Mesodermal cell (in vitro differentiated cells): ENCODE measurements around the gene IL1RAPL2.

Experiments
- H3K27ac ChIP-seq: 2 replicates; pipeline ENCODE4 v1.7.0; 2013; ENCODE audit warnings: mild to moderate bottlenecking, low read depth, low read length, moderate library complexity; ENCODE audit not compliant: severe bottlenecking
- H3K36me3 ChIP-seq: 2 replicates; pipeline ENCODE4 v1.7.1; 2013; ENCODE audit warnings: mild to moderate bottlenecking, low read length, moderate library complexity; ENCODE audit not compliant: control insufficient read depth, insufficient read depth
- H3K4me1 ChIP-seq: one replicate; pipeline ENCODE4 v1.7.1; 2013; ENCODE audit warnings: mild to moderate bottlenecking, low read length; ENCODE audit not compliant: insufficient read depth, control insufficient read depth, poor library complexity, severe bottlenecking
- H3K4me3 ChIP-seq: 2 replicates; pipeline ENCODE4 v1.7.0; 2013; ENCODE audit warnings: low read length, control low read depth, mild to moderate bottlenecking; ENCODE audit not compliant: insufficient read depth, poor library complexity, severe bottlenecking; ENCODE audit errors: extremely low read depth
- H3K9me3 ChIP-seq: 2 replicates; pipeline ENCODE4 v1.7.1; 2013; ENCODE audit warnings: mild to moderate bottlenecking, low read length, moderate library complexity; ENCODE audit not compliant: control insufficient read depth
- WGBS, 2 experiments: methylation state at CpG; one replicate each; pipeline ENCODE4 v1.1.5; 2013; ENCODE audit warnings: missing lambda C conversion rate in 2 of 2; ENCODE audit not compliant: insufficient coverage in 2 of 2; 5-methylcytosine and 5-hydroxymethylcytosine counted together

Gene IL1RAPL2

GRCh38 chrX:105552395-105552794 is 986.4 kb downstream of the IL1RAPL2 start:
- H3K4me1 ChIP-seq, result no peaks in the 10 kb centered on the region
- H3K36me3 ChIP-seq, result no peaks in the 10 kb centered on the region
- no CpG with 5 or more reads among the region's 5 CpGs for WGBS, 2 experiments
- H3K9me3 ChIP-seq, result no peaks in the 10 kb centered on the region
- no peak overlapping the region for H3K27ac ChIP-seq
- H3K4me3 ChIP-seq, result no peak overlapping the region

GRCh38 chrX:105553118-105553517 is 987.1 kb downstream of the IL1RAPL2 start:
- no peak overlapping the region for H3K27ac ChIP-seq
- H3K36me3 ChIP-seq, result no peaks in the 10 kb centered on the region
- no peaks in the 10 kb centered on the region for H3K4me1 ChIP-seq
- no CpG with 5 or more reads among the region's 1 CpG for WGBS, 2 experiments
- no peaks in the 10 kb centered on the region for H3K9me3 ChIP-seq
- no peak overlapping the region for H3K4me3 ChIP-seq

DNA sequence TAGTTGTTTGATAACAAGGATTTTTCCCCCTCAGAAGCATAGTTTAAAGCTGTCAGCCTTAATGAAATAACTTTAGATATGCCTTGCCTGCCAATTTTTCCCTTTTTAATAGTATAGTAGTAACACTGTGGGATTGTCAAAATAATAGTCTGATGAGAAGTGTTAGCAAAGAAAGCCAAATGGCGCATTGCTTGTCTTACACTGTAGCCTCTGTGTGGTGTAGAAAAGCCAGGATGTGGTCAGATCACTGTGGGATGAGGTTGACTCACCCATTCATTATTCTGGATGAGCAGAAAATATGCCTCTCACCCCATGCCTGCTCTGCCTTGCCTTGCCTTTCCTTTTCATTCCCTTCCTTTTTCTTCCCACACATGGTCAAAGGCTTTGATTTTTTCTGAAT is 998.5 kb downstream of the IL1RAPL2 start:
- H3K4me3 ChIP-seq, result no peak overlapping the region
- no peaks in the 10 kb centered on the region for H3K4me1 ChIP-seq
- no peaks in the 10 kb centered on the region for H3K36me3 ChIP-seq
- WGBS, 2 experiments, result 100% methylated on average over 1 of the region's 1 CpG; no CpG with 5 or more reads in 1 of the 2 experiments
- H3K27ac ChIP-seq, result no peak overlapping the region
- H3K9me3 ChIP-seq, result no peaks in the 10 kb centered on the region

DNA sequence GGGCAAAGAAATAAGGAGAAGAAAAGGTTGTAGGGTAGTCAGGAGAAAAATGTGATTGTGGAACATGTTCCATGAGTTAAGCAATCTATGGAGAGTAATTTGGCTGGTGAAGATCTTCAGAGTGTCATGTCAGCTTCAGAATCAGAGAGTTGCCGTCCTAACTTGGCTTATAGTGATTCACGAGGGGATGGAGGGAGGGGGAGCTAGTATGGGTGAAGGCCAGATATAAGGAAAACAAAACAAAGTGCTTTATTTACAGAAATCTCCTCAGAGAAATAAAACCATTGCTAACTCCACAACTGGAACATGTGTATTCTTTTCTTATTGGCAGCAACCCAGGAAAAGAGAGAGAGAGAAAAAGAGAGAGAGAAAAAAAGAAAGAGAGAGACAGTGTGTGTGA is 999.9 kb downstream of the IL1RAPL2 start:
- no peaks in the 10 kb centered on the region for H3K36me3 ChIP-seq
- no peak overlapping the region for H3K27ac ChIP-seq
- H3K9me3 ChIP-seq, result no peaks in the 10 kb centered on the region
- no CpG with 5 or more reads among the region's 2 CpGs for WGBS, 2 experiments
- H3K4me1 ChIP-seq, result no peaks in the 10 kb centered on the region
- H3K4me3 ChIP-seq, result no peak overlapping the region

DNA sequence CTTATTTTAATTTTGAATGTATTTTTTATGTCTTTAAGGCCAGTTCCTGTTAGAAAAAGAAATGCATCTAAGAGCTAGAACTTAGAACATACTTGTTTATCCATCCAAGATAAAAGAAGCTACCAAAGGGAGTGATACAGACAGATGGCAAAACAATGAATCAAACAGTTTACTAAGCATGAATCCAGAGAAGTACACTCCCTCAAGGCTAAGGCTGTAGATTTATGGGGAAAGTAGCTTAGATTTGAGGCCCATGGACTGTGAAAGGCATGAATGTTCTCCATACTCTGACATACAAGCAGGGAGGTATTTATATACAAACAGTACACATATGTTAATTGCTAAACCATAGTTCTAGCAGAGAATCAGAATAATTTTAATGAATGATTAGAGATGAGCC is 1001.1 kb downstream of the IL1RAPL2 start:
- H3K4me1 ChIP-seq, result no peaks in the 10 kb centered on the region
- no peaks in the 10 kb centered on the region for H3K36me3 ChIP-seq
- no peak overlapping the region for H3K4me3 ChIP-seq
- no peak overlapping the region for H3K27ac ChIP-seq
- H3K9me3 ChIP-seq, result no peaks in the 10 kb centered on the region

GRCh38 chrX:105608745-105609144 is 1042.7 kb downstream of the IL1RAPL2 start:
- WGBS, 2 experiments, result no CpG with 5 or more reads among the region's 2 CpGs
- Histone ChIP-seq H3K27ac (no peak overlapping the region), H3K9me3 (no peaks in the 10 kb centered on the region), H3K36me3 (no peaks in the 10 kb centered on the region), H3K4me3 (no peak overlapping the region), H3K4me1 (no peaks in the 10 kb centered on the region)

GRCh38 chrX:105609530-105609929 is 1043.5 kb downstream of the IL1RAPL2 start:
- no peaks in the 10 kb centered on the region for H3K36me3 ChIP-seq
- no peak overlapping the region for H3K4me3 ChIP-seq
- H3K4me1 ChIP-seq, result no peaks in the 10 kb centered on the region
- no CpG with 5 or more reads among the region's 3 CpGs for WGBS, 2 experiments
- H3K27ac ChIP-seq, result no peak overlapping the region
- H3K9me3 ChIP-seq, result no peaks in the 10 kb centered on the region

DNA sequence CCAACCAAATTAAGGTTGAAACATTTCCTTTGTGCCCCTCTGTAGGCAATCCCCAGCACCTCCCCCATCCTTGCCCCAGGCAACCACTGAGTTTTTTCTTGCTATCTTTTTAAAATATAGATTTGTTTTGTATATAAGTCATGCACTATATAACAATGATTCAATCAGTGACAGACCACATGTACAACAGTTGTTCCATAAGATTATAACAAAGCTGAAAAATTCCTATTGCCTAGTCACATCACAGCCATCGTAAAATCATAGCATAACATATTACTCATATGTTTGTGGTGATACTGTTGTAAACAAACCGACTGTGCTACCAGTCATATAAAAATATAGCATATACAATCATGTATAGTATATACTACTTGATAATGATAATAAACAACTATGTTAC is 1044.4 kb downstream of the IL1RAPL2 start:
- Histone ChIP-seq H3K27ac (no peak overlapping the region), H3K4me3 (no peak overlapping the region), H3K9me3 (no peaks in the 10 kb centered on the region), H3K36me3 (no peaks in the 10 kb centered on the region), H3K4me1 (no peaks in the 10 kb centered on the region)
- WGBS, 2 experiments, result no CpG with 5 or more reads among the region's 2 CpGs

- Histone ChIP-seq H3K36me3 (no peaks in the 10 kb centered on the region), H3K4me3 (no peak overlapping the region), H3K9me3 (no peaks in the 10 kb centered on the region), H3K4me1 (no peaks in the 10 kb centered on the region), H3K27ac (no peak overlapping the region)
- no CpG with 5 or more reads among the region's 3 CpGs for WGBS, 2 experiments
Measured at GRCh38 chrX:105618393-105619101, 1052.5 kb downstream of the IL1RAPL2 start.

- H3K36me3 ChIP-seq, result no peaks in the 10 kb centered on the region
- no peak overlapping the region for H3K27ac ChIP-seq
- H3K4me1 ChIP-seq, result no peaks in the 10 kb centered on the region
- no peaks in the 10 kb centered on the region for H3K9me3 ChIP-seq
- no peak overlapping the region for H3K4me3 ChIP-seq
Measured at GRCh38 chrX:105634180-105634579, 1068.2 kb downstream of the IL1RAPL2 start.

DNA sequence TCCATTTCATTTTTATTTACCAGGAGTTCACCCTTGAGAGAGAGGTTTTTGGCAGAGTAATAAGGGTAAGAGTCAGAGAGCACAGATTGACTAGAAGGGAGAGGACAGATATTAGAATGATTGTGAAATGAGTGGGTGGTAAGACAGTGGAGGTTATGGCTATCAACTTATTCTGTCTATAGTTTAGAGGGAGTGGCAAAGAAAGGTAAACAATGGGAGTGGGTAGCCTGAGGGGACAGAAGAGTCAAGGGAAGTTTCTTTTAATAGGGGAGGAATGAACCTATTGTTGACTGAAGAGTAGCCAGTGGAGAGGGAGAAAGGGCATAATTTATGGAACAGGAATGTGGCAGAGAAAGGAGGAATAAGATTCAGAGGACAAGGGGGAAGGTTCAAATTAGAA is 1069.8 kb downstream of the IL1RAPL2 start:
- Histone ChIP-seq H3K4me1 (no peaks in the 10 kb centered on the region), H3K9me3 (no peaks in the 10 kb centered on the region), H3K27ac (no peak overlapping the region), H3K4me3 (no peak overlapping the region), H3K36me3 (no peaks in the 10 kb centered on the region)
